PFSK-1 (cell line): ENCODE measurements around the gene KLK1.

ENCODE experiments used
- FOXP2 ChIP-seq: optimal IDR thresholded peaks from 2 replicates; pipeline ENCODE3; 2011; ENCODE audit warnings: borderline replicate concordance, control low read depth, inconsistent platforms; ENCODE audit not compliant: insufficient read depth; ENCODE audit errors: extremely low read length, extremely low read depth
- POLR2AphosphoS5 ChIP-seq: IDR thresholded peaks from 2 replicates; pipeline ENCODE4 v1.6.1; 2012; ENCODE audit warnings: low read depth, mild to moderate bottlenecking, control low read depth, low read length, moderate library complexity
- SIN3A ChIP-seq: IDR thresholded peaks from 2 replicates; pipeline ENCODE4 v1.6.1; 2012; ENCODE audit warnings: mild to moderate bottlenecking, low read length, moderate library complexity, borderline replicate concordance; ENCODE audit not compliant: insufficient read depth
- TAF1 ChIP-seq: IDR thresholded peaks from 2 replicates; pipeline ENCODE4 v1.6.1; 2012; ENCODE audit warnings: low read length, control low read depth, borderline replicate concordance; ENCODE audit not compliant: insufficient read depth
- TF ChIP-seq, protein P1 (sequence below), 2 experiments: IDR thresholded peaks; 2 replicates each; pipeline versions ENCODE4 v1.6.1 to v1.8.0; 2011 to 2012; ENCODE audit warnings: low read depth in 2 of 2, low read length in 2 of 2, control low read depth in 1 of 2, inconsistent platforms in 1 of 2, mild to moderate bottlenecking in 1 of 2, moderate library complexity in 1 of 2; ENCODE audit not compliant: insufficient read depth in 1 of 2

KLK1 gene

DNA sequence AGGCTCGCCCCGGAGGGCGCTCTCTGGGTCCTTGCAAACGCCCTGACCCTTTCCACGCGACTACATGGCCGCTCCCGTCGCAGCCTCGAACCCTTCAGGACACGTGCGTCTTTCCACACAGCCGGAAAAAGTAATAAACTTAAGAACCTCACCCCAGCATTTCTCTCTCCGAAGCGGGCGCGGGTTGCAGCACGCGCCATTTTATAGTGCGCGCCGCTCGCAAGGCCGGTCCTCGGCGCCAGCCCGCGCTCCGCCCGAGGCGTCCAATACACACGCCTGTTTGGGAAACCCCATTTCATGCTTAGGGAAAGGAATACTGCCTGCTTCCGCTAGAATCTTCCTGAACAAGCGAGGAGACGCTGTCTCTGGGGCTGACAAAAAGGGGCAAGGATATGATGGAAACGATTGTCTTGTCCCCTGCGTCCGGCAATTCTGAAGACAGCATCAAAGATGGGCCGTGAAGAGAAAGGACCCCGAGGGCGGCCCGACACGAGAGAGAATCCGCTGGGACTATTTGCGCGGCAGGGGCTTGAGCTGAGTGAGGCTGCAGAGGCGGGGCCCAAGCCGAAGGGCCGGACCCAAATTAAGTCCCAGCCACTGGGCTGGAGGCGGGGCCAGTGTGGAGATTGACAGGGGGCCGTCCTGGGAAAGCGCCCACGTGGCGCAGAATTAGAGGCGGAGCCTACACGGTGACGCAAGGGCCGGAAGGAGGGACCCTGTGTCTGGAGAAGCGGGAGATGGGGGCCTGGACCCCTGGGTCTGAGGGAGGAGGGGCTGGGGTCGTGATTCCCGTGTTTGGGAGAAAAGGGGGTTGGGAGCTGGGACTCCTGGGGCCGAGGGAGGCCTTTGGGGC lies 18.9 kb downstream of the KLK1 start:
- TF ChIP-seq SIN3A (peak; percentile 67; the same call in 1 of the 2 replicates), FOXP2 (no peak), POLR2AphosphoS5 (peak; percentile 97), TAF1 (peak; percentile 95)
- TF ChIP-seq, protein P1, sequence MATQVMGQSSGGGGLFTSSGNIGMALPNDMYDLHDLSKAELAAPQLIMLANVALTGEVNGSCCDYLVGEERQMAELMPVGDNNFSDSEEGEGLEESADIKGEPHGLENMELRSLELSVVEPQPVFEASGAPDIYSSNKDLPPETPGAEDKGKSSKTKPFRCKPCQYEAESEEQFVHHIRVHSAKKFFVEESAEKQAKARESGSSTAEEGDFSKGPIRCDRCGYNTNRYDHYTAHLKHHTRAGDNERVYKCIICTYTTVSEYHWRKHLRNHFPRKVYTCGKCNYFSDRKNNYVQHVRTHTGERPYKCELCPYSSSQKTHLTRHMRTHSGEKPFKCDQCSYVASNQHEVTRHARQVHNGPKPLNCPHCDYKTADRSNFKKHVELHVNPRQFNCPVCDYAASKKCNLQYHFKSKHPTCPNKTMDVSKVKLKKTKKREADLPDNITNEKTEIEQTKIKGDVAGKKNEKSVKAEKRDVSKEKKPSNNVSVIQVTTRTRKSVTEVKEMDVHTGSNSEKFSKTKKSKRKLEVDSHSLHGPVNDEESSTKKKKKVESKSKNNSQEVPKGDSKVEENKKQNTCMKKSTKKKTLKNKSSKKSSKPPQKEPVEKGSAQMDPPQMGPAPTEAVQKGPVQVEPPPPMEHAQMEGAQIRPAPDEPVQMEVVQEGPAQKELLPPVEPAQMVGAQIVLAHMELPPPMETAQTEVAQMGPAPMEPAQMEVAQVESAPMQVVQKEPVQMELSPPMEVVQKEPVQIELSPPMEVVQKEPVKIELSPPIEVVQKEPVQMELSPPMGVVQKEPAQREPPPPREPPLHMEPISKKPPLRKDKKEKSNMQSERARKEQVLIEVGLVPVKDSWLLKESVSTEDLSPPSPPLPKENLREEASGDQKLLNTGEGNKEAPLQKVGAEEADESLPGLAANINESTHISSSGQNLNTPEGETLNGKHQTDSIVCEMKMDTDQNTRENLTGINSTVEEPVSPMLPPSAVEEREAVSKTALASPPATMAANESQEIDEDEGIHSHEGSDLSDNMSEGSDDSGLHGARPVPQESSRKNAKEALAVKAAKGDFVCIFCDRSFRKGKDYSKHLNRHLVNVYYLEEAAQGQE (IDR thresholded peaks at IDR 0.05; ENCODE audit: insufficient read depth in 1 of 2, low read depth in 2 of 2, low read length in 2 of 2), result no peak

DNA sequence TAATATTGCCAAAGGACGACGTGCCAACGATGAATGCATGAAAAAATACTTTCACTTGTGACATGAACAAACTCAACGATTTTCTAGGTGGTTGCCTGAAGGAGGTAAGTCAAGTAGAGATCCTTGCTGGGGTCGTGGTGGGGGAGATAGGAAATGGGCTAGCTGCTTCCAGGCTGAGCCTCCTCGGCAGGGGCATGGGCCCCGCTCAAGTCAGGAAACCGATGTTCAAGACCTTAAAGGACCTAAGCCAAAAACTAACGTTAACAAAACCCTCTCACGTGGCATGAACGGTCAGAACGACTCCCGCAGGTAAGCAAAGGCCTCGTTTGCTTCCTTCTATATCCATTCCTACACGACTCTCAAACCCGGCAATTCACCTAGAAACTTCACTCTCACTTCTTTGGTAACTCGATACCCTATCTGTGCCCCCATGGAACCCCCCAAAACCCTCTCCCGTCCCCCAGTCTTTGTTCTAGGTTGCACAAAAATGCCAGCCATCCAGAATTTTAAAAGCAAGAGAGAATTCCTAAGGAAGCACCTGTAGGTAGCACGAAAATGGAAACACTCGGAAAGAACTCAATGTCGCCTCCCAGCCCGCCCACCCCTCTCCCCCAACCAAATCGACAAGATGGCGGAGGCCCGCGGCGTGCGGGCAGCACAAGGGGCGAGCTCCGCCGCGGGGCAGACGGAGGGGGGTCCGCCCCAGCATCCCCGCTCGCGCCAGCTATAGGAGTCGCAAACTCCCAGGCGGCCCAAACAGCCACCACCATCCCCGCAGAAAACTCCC lies 19.8 kb downstream of the KLK1 start:
- TF ChIP-seq POLR2AphosphoS5 (no peak; the same call in 1 of the 2 replicates), SIN3A (no peak; the same call in 1 of the 2 replicates), FOXP2 (no peak), TAF1 (no peak)
- TF ChIP-seq, protein P1 (IDR thresholded peaks at IDR 0.05; ENCODE audit: insufficient read depth in 1 of 2, low read depth in 2 of 2, low read length in 2 of 2), result no peak

DNA sequence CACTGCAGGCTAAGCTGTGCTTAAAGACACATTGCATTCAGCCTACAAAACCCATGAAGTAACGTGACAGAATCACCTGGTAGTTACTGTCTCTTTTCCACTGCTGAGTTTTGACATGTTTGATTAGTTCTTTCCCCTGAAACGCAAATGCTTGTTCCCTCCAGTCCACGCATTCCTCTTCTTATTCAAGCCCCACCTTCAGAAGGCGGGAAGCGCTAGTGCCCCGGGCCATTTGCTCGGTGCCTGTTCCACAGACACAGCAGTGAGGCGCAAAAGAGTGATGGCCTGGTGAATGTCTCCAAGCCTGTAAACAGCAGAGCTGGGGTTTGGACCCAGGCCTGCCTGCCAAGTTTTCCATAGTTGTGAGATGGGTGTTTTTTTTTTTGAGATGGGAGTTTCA lies 22.5 kb downstream of the KLK1 start:
- no peak for TF ChIP-seq POLR2AphosphoS5
- TF ChIP-seq SIN3A, result no peak
- no peak for TF ChIP-seq FOXP2
- no peak for TF ChIP-seq TAF1
- TF ChIP-seq, protein P1 (IDR thresholded peaks at IDR 0.05; ENCODE audit: insufficient read depth in 1 of 2, low read depth in 2 of 2, low read length in 2 of 2), result no peak

DNA sequence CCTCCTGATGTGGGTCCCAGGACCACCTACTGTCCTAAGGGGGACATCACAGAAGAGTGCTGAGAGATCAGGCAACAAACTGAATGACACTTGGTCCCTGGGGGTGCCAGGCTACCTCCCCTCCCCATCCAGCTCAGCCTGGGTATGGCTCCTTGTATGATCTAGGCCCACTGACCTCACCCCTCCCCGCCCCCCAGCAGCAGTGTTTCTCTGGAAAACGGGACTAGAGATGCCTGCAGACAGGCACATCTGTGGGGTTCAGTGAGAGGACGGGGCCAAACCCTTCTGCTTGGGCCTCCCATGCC lies 24.1 kb downstream of the KLK1 start:
- no peak for TF ChIP-seq SIN3A
- TF ChIP-seq, protein P1 (IDR thresholded peaks at IDR 0.05; ENCODE audit: insufficient read depth in 1 of 2, low read depth in 2 of 2, low read length in 2 of 2), result no peak
